Skeletal muscle cell (primary cell): ENCODE results near the gene HAUS8.
"Not testable (repeated sequence)": the region's sequence is repeated elsewhere in the genome, so short reads cannot be mapped to it uniquely, and the experiment has no call there.

Experiments
- DNase-seq: peaks from one replicate; pipeline ENCODE4 v3.0.0-alpha.2; 2010; ENCODE audit warnings: low read depth
- H3K4me3 ChIP-seq: 2 replicates; pipeline ENCODE4 v1.5.1; 2011; ENCODE audit warnings: low read depth, mild to moderate bottlenecking, control low read depth, low read length, moderate library complexity

HAUS8 gene

DNA sequence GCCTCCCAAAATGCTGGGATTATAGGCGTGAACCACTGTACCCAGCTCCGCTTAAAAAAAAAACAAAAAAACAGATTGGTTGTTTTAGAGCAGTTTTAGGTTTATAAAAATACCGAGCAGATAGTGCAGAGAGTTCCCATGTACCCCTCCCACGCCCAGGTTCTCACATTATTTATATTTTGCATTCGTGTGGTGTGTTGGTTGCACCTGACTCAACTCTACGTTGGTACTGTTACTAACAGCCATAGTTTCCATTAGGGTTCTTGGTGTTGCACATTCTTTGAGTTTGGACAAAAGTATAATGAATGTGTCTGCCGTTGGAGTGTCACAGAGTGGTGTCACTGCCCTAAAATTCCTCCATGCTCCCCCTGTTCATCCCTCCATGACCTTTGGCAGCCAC is 29.4 kb upstream of the HAUS8 start:
- no peak overlapping the region for H3K4me3 ChIP-seq
- no peak for DNase-seq

DNA sequence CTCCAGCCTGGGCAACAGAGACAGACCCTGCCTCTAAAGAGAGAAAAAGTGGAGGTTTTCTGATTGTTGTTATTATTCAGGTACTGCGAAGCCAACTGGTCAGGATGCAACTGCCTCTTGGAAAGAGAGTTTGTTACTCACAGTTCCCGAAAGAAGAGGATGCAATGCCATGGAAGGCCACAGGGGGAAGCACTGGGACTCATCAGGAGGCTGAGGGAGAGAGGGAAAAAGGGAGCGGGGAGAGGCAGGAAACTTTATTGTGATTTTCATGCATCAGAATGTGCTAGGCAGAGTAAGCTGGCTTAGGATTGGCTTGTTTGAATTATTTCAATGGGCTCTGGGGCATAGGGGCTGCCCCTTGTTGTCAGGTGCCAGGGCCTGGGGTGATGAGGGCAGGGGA is 27.9 kb upstream of the HAUS8 start:
- DNase-seq: no peak
- no peak overlapping the region for H3K4me3 ChIP-seq

DNA sequence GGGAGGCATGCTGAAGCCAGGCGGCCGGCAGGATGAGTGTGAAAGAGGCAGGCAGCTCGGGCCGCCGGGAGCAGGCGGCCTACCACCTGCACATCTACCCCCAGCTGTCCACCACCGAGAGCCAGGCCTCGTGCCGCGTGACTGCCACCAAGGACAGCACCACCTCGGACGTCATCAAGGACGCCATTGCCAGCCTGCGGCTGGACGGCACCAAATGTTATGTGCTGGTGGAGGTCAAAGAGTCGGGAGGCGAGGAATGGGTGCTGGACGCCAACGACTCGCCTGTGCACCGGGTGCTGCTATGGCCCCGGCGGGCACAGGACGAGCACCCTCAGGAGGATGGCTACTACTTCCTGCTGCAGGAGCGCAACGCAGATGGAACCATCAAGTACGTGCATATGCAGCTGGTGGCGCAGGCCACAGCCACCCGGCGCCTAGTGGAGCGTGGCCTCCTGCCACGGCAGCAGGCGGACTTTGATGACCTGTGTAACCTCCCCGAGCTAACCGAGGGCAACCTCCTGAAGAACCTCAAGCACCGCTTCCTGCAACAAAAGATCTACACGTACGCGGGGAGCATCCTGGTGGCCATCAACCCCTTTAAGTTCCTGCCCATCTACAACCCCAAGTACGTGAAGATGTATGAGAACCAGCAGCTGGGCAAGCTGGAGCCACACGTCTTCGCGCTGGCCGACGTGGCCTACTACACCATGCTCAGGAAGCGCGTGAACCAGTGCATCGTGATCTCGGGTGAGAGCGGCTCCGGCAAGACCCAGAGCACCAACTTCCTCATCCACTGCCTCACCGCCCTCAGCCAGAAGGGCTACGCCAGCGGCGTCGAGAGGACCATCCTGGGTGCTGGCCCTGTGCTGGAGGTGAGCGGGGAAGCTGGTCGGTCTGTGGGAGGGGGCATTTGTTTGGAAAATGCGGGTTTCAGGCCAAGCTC is 26.7 kb upstream of the HAUS8 start:
- no peak for DNase-seq
- no peak overlapping the region for H3K4me3 ChIP-seq

DNA sequence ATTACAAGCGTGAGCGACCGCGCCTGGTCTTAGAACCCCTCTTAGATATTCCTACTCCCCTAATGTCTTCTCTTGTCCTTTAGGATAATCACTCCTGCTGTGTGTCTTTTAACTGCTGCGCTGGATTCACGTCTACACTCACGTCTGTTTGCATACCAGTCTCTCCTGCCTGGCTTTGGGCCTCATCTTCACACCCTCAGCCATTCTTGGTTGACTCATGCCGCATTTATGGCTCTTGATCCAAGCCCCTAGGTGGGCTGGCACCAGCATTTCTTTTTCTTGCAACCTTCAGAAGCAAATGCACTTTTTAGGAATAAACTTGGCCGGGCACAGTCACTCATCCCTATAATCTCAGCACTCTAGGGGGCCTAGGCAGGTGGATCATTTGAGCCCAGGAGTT is 23.1 kb upstream of the HAUS8 start:
- no peak overlapping the region for H3K4me3 ChIP-seq
- no peak for DNase-seq

DNA sequence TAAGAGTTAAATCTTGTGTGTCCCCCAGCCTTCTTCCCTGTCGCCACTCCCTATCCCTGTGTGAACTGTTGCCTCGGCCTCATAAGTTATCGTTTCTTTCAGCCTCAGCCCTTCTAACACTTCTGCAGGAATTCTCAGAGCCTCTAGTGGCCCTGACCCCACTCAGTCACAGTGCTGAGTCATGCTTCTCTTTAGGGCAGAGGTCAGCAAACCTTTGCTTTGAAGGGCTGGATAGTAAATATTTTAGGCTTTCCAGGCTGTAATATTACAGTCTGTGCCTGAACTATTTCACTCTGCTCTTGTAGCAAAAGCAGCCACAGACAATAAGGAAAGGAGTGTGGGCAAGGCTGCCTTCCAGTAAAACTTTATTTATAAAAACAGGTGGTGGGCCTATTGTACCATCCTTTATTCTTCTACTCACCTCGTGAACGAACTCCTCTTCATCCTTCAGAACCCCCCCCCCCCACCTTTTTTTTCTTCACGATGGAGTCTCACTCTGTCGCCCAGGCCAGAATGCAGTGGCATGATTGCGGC is 22.4 kb upstream of the HAUS8 start:
- H3K4me3 ChIP-seq: no peak overlapping the region
- no peak for DNase-seq

DNA sequence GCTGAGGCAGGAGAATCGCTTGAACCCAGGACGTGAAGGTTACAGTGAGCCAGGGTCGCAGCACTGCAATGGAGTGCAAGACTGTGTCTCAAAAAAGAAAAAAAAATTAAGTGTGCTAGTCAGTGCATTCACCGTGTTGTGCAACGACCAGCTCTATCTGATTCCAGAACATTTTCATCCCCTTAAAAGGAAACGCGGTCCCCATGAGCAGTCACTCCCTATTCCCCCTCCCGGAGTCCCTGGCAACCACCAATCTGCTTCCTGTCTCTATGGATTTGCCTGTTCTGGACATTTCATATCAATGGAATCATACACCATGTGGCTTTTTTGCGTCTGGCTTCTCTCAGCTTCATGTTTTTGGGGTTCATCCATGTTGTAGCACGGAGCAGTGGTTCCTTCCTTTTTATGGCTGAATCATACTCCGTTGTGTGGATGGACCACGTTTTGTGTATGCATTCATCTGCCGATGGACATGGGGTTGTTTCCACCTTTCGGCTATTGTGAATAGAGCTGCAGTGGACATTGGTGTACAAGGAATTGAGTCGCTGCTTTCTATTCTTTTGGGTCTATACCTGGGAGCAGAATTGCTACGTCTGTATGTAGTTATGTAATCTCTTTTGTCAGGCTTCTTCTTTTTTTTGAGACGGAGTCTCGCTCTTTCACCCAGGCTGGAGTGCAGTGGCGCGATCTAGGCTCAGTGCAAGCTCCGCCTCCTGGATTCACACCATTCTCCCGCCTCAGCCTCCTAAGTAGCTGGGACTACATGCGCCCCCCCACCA is 20.1 kb upstream of the HAUS8 start:
- no peak overlapping the region for H3K4me3 ChIP-seq
- no peak for DNase-seq

DNA sequence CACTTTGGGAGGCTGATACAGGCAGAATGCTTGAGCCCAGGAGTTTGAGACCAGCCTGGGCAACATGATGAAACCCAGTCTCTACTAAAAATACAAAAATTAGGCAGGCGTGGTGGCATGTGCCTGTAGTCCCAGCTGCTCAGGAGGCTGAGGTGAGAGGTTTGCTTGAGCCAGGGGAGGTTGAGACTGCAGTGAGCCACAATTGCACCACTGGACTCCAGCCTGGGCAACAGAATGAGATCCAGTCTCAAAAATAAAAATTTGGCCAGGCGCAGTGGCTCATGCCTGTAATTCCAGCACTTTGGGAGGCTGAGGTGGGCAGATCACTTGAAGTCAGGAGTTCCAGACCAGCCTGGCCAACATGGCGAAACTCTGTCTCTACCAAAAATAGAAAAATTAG is 19.4 kb upstream of the HAUS8 start:
- not testable (repeated sequence) for H3K4me3 ChIP-seq, DNase-seq

DNA sequence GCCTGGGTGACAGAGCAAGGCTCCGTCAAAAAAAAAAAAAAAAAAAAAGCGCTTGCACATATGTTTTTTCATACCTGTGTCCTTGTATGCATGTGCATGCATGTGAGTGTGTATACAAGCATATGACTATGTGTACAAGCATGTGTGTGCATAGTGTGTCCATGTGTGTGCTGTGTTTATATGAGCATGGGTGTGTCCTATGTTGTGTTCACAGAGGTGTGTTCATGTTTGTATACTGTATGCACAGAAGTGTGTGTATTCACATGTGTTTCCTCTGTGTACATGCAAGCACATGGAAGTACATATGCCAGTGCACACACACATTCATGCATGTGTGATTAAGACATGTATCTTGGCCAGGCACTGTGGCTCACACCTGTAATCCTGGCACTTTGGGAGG is 17.4 kb upstream of the HAUS8 start:
- H3K4me3 ChIP-seq: no peak overlapping the region
- DNase-seq: no peak

DNA sequence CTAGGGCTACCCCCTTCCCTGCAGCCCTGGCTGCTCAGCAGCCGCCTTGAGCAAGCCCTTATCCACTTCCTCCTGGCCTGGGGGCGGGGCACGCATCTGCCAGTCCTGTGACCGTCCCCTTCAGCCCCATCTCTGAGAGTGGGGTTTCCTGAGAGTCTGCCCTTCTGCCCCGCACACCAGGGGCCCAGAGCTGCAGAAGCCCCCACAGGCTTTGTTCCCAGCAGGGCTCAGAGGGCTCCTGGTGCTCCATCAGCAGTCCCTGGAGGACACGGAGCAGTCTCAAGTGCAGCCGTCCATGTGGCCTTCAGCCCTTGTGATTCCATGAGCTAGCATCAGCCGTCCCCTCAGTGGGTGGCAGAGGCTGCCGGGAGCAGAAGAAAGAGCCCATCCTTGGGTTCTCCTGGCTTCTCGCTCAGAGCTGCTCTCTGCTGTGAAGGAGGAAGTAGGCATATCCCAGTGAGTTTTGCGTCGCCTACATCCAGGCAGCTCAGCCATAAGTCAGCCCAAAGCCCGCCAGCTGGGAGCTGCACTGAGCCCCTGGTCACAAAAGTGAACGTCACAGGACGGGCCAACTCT is 16.6 kb upstream of the HAUS8 start:
- no peak overlapping the region for H3K4me3 ChIP-seq
- DNase-seq: no peak

DNA sequence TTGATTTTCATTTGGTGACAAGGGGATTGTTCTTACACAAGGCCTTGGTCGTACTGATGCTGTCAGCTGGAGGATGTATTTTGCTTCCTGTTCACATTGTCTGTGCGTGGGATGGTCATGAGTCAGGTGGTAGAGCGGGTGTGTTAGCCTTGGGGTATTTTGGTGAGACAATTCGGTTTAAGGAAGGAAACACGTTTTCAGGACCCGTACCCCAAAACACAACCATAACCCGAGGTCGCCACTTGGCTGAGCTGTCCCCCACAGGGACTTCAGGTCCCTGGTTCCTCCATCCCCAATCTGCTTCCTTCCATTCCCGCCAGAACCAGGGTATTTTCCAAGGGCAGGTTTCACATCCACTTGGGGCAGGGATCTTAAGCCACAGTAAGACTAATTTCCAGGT is 15.3 kb upstream of the HAUS8 start:
- DNase-seq: no peak
- H3K4me3 ChIP-seq: no peak overlapping the region

DNA sequence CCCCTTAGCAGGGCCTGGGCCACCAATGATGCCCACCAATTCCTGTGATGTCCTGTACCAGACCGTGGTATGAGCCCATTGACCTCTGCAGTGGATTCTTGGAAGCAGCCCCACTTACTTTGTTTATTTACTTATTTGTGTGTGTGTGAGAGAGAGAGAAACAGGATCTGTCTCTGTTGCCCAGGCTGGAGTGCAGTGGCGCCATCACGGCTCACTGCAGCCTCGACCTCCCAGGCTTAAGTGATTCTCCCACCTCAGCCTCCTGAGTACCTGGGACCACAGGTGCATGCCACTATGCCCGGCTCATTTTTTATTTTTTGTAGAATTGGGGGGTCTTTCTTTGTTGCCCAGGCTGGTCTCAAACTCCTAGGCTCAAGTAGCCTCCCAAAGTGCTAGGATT is 13.3 kb upstream of the HAUS8 start:
- no peak for DNase-seq

DNA sequence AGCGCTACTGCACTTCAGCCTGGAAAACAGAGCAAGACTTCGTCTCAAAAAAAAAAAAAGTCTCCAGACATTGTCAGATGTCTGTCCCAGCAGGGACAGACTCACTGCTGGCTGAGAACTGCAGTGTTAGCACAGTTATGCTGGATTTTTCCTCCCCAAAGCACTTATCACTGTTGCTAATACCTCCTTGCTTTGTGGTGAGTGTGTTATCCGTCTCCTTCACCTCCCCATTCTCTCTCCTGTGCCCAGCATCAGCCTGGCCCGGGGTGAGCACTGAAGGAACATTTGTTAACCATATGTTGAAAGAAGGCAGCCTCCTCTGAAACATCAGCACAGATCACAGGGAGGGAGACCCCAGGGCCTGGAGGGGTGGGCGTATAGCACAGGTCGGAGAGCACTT is 11.6 kb upstream of the HAUS8 start:
- no peak for DNase-seq
- H3K4me3 ChIP-seq: no peak overlapping the region

More for the DNA sequence above, 13.3 kb upstream of the HAUS8 start:
- no peak overlapping the region for H3K4me3 ChIP-seq

DNA sequence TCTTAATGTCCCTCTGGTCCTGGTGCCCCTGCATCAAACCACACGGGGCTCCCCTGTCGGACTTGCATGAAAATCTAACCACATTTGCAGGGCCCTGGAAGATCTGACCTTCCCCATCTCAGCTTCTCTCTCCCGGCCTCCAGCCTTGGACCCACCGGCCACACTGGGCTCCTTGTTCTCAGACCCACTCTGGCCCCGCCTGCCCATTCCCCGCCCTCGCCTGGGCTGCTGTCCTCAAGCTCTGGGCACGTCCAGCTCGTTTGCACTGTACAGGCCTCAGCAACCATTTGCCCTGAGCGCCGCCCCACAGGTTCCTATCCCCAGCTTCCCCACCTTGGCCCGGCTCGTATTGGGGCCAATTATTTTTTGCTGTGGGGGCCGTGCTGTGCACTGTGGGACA is 10.9 kb upstream of the HAUS8 start:
- no peak overlapping the region for H3K4me3 ChIP-seq

DNA sequence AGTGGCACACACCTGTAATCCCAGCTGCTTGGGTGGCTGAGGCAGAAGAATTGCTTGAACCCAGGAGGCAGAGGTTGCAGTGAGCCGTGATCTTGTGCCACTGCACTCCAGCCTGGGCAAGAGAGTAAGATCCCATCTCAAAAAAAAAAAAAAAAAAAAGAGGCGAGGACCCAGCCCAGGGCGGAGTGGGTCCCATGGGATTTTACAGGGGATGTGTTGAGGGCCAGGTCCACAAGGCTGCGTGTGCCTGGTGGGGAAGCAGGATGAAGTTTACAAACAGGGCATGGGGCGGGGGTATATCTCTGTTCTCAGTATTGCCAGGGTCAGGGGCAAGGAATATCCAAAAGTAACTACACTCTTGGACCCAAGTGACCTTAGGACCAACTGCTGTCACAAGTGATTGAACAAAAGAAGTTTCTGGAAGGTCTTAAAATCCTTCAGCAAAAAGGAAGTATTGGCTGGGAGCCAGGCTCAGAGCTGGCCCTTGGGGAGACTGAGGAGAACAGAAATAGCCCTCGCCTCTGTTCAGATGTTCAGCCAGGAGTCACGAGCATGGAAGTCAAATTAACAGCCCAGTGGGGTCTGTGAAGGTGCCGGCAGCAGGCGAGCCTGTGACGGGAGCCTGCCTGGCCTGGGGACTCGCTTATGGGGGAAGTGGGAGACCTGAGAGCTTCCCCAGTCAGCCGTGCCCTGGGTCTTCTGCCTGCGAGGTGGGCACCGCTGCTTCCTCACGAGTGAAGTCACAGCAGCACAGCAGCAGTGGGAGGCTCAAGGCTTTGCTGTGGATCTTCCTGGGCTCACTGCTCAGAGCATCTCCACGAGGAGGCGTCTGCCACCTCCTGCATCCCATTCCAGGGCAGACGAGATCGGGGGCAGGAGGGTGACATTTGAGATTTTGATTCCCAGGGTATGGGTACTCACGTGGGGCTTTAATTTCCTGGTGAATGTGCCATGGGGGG is 6.7 kb upstream of the HAUS8 start:
- no peak overlapping the region for H3K4me3 ChIP-seq
- DNase-seq: no peak

More for the DNA sequence above, 10.9 kb upstream of the HAUS8 start:
- DNase-seq: no peak

DNA sequence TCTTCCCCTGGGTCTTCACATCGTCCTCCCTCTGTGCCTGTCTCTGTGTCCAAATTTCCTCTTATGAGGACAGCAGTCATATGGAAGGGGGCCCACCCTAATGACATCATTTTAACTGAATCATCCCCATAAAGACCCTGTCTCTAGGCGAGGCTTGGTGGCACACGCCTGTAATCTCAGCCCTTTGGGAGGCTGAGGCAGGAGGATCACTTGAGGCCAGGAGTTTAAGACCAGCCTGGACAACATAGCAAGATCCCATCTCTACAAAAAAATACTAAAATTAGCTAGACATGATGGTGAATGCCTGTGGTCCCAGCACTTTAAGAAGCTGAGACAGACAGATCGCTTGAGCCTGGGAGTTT is 5.2 kb upstream of the HAUS8 start:
- no peak for DNase-seq
- peak overlapping the region; percentile 49 for H3K4me3 ChIP-seq

DNA sequence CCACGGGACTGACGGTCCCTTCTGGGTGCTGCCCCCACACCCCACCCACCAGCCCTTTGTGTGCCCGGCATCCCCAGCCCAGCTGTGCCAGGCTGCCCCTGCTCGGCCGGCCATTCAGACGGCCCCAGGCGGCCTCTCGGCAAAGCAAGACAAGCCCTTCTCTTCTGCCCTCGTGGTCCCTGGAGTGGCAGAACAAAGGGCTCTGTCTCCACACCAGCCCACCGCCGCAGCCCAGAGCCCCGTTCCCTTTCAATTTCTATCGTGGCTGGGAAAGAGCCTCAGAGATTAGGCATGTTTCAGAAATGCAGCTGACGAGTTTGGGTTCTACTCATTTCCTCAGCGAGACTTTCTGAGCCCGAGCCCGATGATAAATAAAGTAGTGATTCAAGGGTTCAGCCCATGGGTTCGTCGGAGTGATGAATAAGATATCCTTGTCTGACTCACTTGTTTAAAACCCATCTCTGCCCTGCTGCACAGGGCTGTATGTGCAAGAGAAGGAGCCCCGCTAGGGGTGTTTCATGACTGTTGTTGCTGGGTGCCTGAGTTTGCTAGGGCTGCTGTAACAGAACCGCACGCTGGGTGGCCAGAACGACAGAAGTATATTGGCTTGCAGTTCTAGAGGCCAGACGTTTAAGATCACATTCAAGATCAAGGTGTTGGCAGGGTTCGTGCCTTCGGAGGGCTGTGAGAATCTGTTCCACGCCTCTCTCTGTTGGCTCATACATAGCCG is 4.6 kb upstream of the HAUS8 start:
- DNase-seq: peak; percentile 94
- peak overlapping the region; percentile 49 for H3K4me3 ChIP-seq

DNA sequence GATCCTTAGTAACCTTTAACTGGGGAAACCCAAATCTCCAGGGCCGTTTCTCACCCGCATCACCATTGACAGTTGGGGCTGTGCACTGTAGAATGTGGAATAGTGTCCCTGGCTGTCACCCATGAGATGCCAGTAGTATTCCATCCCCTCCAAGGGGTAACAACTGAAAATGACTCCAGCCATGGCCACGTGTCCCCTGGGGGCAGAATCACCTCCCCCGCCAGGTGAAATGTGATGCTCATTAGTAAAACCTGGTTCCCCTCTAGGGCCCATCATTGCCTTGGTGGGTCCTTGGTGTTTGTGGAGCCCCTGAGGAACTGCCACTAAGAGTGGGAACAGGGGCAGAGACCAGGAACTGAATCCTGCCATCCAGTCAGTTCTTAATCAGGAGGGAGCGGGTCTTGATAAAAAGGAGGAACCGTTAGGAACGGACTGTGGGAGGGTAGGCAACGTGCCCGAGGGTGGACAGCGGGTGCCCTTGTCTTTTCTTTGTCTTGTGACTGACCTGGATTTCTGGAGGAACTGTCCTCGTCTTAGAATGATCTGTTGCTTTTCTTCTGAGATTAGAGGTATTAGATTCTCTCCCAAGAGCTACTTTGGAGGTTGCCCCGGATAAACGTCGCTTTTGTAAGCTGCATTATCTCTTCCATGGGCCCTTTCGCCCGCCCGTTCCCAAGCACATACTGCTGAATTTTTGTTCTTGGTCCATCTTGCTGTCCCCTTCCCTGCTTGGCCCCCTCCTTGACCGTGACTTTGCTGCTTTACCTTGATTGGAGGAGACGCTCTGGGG is 3.9 kb upstream of the HAUS8 start:
- peak overlapping the region; percentile 49 for H3K4me3 ChIP-seq
- no peak for DNase-seq
